Muscle of back (tissue), 13 donors: Measurements from ENCODE around the gene LRRC46. TPM values are rescaled to one million over a fixed set of nuclear protein-coding genes. Genes with fewer than 3 reads are reported as not detected.

Experiments
- DNase-seq, 3 donors: peaks; one replicate each; pipeline versions ENCODE4 v3.0.0 to v3.0.0-alpha.2; 2013
- long read RNA-seq, 9 donors: transcript quantifications; one replicate each; lab custom pipeline, GENCODE V29; 2026
- polyA plus RNA-seq, 10 donors: library from polyadenylated mRNA; unstranded; fragments of 120-200 nt; gene quantifications; one replicate each; pipeline ENCODE4 v1.2.1, GENCODE V29; 2013; ENCODE audit not compliant: insufficient read length in 10 of 10

LRRC46 gene
- 1 to 10 TPM in 3 of 10 donors, under 1 TPM in 7; 0.49 to 1.4 (median 0.88) TPM for polyA plus RNA-seq
- long read RNA-seq, donor 1: 0 reads
- long read RNA-seq, donor 2: 0 reads
- long read RNA-seq, donor 3: 0 reads
- long read RNA-seq, donor 4, partial matches to known transcripts: 9 of 34 reads
- long read RNA-seq, donor 4, other reads (novel, unspliced or antisense): 25 of 34 reads
- long read RNA-seq, donor 5, partial matches to known transcripts: 0 of 1 reads
- long read RNA-seq, donor 5, other reads (novel, unspliced or antisense): 0 of 1 reads
- long read RNA-seq, donor 6: 0 reads
- long read RNA-seq, donor 7: 0 reads
- long read RNA-seq, donor 8: 0 reads
- long read RNA-seq, donor 9: 0 reads

- peak; percentile 90 to 98 (median 96) for DNase-seq
Observed at GRCh38 chr17:47831003-47831933, at the start of gene LRRC46, which contains the start of gene MRPL10. LRRC46 (plus strand) TSS chr17:47831670; CDS start chr17:47831990, 320 bp downstream. MRPL10 (minus strand) TSS chr17:47831541; CDS start chr17:47831511, 30 bp downstream.

GRCh38 chr17:47785538-47786123 is 45.8 kb upstream of the LRRC46 start:
- peak in 2 of 3 donors; percentile 58 to 65 for DNase-seq

- peak; percentile 10 to 62 (median 38) for DNase-seq
Observed at GRCh38 chr17:47789611-47790561, 41.6 kb upstream of the LRRC46 start.

GRCh38 chr17:47791025-47791424 is 40.4 kb upstream of the LRRC46 start:
- no peak for DNase-seq

- no peak for DNase-seq
Observed at GRCh38 chr17:47792457-47792856, 39.0 kb upstream of the LRRC46 start.

GRCh38 chr17:47792979-47793378 is 38.5 kb upstream of the LRRC46 start:
- no peak for DNase-seq

- DNase-seq: no peak
Observed at GRCh38 chr17:47797797-47798196, 33.7 kb upstream of the LRRC46 start.

- DNase-seq: no peak
Observed at GRCh38 chr17:47800686-47801085, 30.8 kb upstream of the LRRC46 start.

- DNase-seq: no peak
Observed at GRCh38 chr17:47801176-47801765, 30.2 kb upstream of the LRRC46 start.

- no peak for DNase-seq
Observed at GRCh38 chr17:47801906-47802305, 29.6 kb upstream of the LRRC46 start.

- peak; percentile 30 to 43 (median 30) for DNase-seq
Observed at GRCh38 chr17:47802341-47803022, 29.0 kb upstream of the LRRC46 start.

GRCh38 chr17:47803201-47803600 is 28.3 kb upstream of the LRRC46 start:
- DNase-seq: no peak

GRCh38 chr17:47803751-47804150 is 27.7 kb upstream of the LRRC46 start:
- DNase-seq: no peak

- no peak for DNase-seq
Observed at GRCh38 chr17:47804461-47804860, 27.0 kb upstream of the LRRC46 start.

- no peak for DNase-seq
Observed at GRCh38 chr17:47806026-47806912, 25.2 kb upstream of the LRRC46 start.

GRCh38 chr17:47806913-47807255 is 24.6 kb upstream of the LRRC46 start:
- no peak for DNase-seq

GRCh38 chr17:47807421-47807820 is 24.0 kb upstream of the LRRC46 start:
- DNase-seq: no peak

GRCh38 chr17:47808036-47808829 is 23.2 kb upstream of the LRRC46 start:
- no peak for DNase-seq
